HEK293 (cell line): ENCODE data around the gene S100A16.

ENCODE experiments used
- CTCF ChIA-PET: fragments of 350-600 bp; formaldehyde crosslinking; extraction: SDS; loops from one replicate; lab custom pipeline; 2021; ENCODE audit warnings: antibody characterized with exemption; lab: Yijun Ruan, JAX
- POLR2A ChIA-PET: fragments of 300-600 bp; formaldehyde crosslinking; extraction: SDS; loops from one replicate; lab custom pipeline; 2020; ENCODE audit warnings: antibody characterized with exemption, inconsistent platforms; lab: Yijun Ruan, JAX
- H3K27ac ChIP-seq: fragments of 200-500 bp; sonication (Bioruptor generic); 2 replicates; pipeline ENCODE4 v1.5.1; 2014; ENCODE audit warnings: low read depth, low read length, control low read depth, inconsistent platforms; ENCODE audit errors: extremely low read depth
- H3K36me3 ChIP-seq, 2 experiments: fragments of 200-500 bp in 1 of 2; sonication (Bioruptor generic) in 1 of 2; 1 replicate in 1 of 2; 2 replicates in 1 of 2; pipeline ENCODE4 v1.5.1; 2014 to 2017; ENCODE audit warnings: inconsistent platforms in 2 of 2, low read length in 2 of 2; ENCODE audit not compliant: control insufficient read depth in 2 of 2, insufficient read depth in 1 of 2
- H3K4me1 ChIP-seq: fragments of 200-500 bp; sonication (Bioruptor generic); 2 replicates; pipeline ENCODE4 v1.5.1; 2014; ENCODE audit warnings: mild to moderate bottlenecking, low read length, inconsistent platforms; ENCODE audit not compliant: control insufficient read depth, insufficient read depth
- H3K4me3 ChIP-seq: 2 replicates; pipeline ENCODE4 v1.5.1; 2011; ENCODE audit warnings: low read depth, mild to moderate bottlenecking, control low read depth, low read length, moderate library complexity
- H3K9me3 ChIP-seq: fragments of 200-500 bp; sonication (Bioruptor generic); 2 replicates; pipeline ENCODE4 v1.5.1; 2014; ENCODE audit warnings: low read depth, low read length, inconsistent platforms; ENCODE audit not compliant: control insufficient read depth, insufficient read depth
- FEZF1 ChIP-seq: fragments of 450-650 bp; formaldehyde crosslinking; IDR thresholded peaks from 2 replicates; pipeline ENCODE4 v1.5.1; 2016; ENCODE audit warnings: missing biosample characterization, missing genetic modification characterization
- MEIS1 ChIP-seq: sonication (generic); formaldehyde crosslinking; IDR thresholded peaks from 2 replicates; pipeline ENCODE4 v1.8.1; 2022; ENCODE audit warnings: missing genetic modification reagents, mild to moderate bottlenecking, borderline replicate concordance
- SALL2 ChIP-seq: fragments of 450-650 bp; formaldehyde crosslinking; IDR thresholded peaks from 2 replicates; pipeline ENCODE4 v1.5.0; 2017; ENCODE audit warnings: missing biosample characterization, mild to moderate bottlenecking, missing genetic modification characterization, borderline replicate concordance
- SCRT2 ChIP-seq: fragments of 450-650 bp; formaldehyde crosslinking; IDR thresholded peaks from 2 replicates; pipeline ENCODE4 v1.5.1; 2016; ENCODE audit warnings: missing biosample characterization, missing genetic modification characterization
- WT1 ChIP-seq: fragments of 450-650 bp; formaldehyde crosslinking; IDR thresholded peaks from 2 replicates; pipeline ENCODE4 v1.5.1; 2016; ENCODE audit warnings: missing biosample characterization, missing genetic modification characterization
- ZBTB1 ChIP-seq: fragments of 450-650 bp; formaldehyde crosslinking; IDR thresholded peaks from 2 replicates; pipeline ENCODE4 v1.5.1; 2016; ENCODE audit warnings: missing biosample characterization, missing genetic modification characterization
- ZBTB17 ChIP-seq: fragments of 450-650 bp; formaldehyde crosslinking; IDR thresholded peaks from 2 replicates; pipeline ENCODE4 v1.5.1; 2016; ENCODE audit warnings: missing biosample characterization, missing genetic modification characterization
- ZNF366 ChIP-seq: fragments of 450-650 bp; formaldehyde crosslinking; conservative IDR thresholded peaks from 2 replicates; pipeline ENCODE4 v1.5.1; 2016; ENCODE audit warnings: missing biosample characterization, missing genetic modification characterization
- ZNF426 ChIP-seq: fragments of 450-650 bp; formaldehyde crosslinking; IDR thresholded peaks from 2 replicates; pipeline ENCODE4 v1.5.1; 2017; ENCODE audit warnings: missing biosample characterization, missing genetic modification characterization, mild to moderate bottlenecking, inconsistent platforms, moderate library complexity
- ZNF548 ChIP-seq: fragments of 450-650 bp; formaldehyde crosslinking; IDR thresholded peaks from 2 replicates; pipeline ENCODE4 v1.5.1; 2016; ENCODE audit warnings: missing biosample characterization, missing genetic modification characterization
- ZNF560 ChIP-seq: fragments of 450-650 bp; formaldehyde crosslinking; IDR thresholded peaks from 2 replicates; pipeline ENCODE4 v1.5.1; 2017; ENCODE audit warnings: missing biosample characterization, missing genetic modification characterization, borderline replicate concordance
- ZNF561 ChIP-seq: fragments of 450-650 bp; IDR thresholded peaks from 2 replicates; pipeline ENCODE4 v1.5.1; 2018; ENCODE audit warnings: missing biosample characterization, missing genetic modification characterization, borderline replicate concordance
- ZNF571 ChIP-seq: fragments of 450-650 bp; formaldehyde crosslinking; IDR thresholded peaks from 2 replicates; pipeline ENCODE4 v1.5.0; 2017; ENCODE audit warnings: missing biosample characterization, missing genetic modification characterization
- ZNF670 ChIP-seq: fragments of 450-650 bp; formaldehyde crosslinking; IDR thresholded peaks from 2 replicates; pipeline ENCODE4 v1.5.1; 2016; ENCODE audit warnings: missing biosample characterization, missing genetic modification characterization, low read depth
- ZNF677 ChIP-seq: fragments of 450-650 bp; IDR thresholded peaks from 2 replicates; pipeline ENCODE4 v1.5.0; 2018; ENCODE audit warnings: missing biosample characterization, mild to moderate bottlenecking, missing genetic modification characterization, moderate library complexity
- ZNF747 ChIP-seq: fragments of 450-650 bp; formaldehyde crosslinking; IDR thresholded peaks from 2 replicates; pipeline ENCODE4 v1.5.1; 2016; ENCODE audit warnings: missing biosample characterization, missing genetic modification characterization
- ZNF843 ChIP-seq: fragments of 450-650 bp; formaldehyde crosslinking; IDR thresholded peaks from 2 replicates; pipeline ENCODE4 v1.5.1; 2016; ENCODE audit warnings: missing biosample characterization, missing genetic modification characterization
- ZXDB ChIP-seq: fragments of 450-650 bp; formaldehyde crosslinking; IDR thresholded peaks from 2 replicates; pipeline ENCODE4 v1.5.1; 2016; ENCODE audit warnings: missing biosample characterization, missing genetic modification characterization
- TF ChIP-seq, protein P1 (sequence below): IDR thresholded peaks from 2 replicates; pipeline ENCODE4 v1.6.1; 2011; ENCODE audit warnings: mild to moderate bottlenecking, low read depth, low read length, borderline replicate concordance

Gene S100A16

DNA sequence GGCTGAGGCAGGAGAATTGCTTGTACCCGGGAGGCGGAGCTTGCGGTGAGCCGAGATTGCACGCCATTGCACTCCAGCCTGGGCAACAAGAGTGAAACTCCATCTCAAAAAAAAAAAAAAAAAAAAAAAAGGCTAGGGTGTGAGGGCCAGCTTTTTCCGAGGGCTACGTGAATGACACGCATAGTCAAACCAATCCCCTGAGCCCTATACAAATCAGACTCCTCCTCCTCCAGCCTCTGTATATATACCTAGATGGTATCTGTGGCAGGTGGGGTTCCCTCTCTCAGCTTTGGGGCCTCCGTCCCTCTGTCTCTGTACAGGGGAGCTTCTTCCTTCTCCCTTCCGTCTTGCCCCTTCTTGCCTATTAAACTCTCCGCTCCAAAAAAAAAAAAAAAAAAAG lies 6.7 kb downstream of the S100A16 start:
- TF ChIP-seq ZBTB1 (tag by site-specific recombination) (no peak), SCRT2 (tag by site-specific recombination) (no peak), ZNF670 (tag by site-specific recombination) (no peak), ZNF560 (tag by site-specific recombination) (no peak), MEIS1 (no peak), ZBTB17 (tag by site-specific recombination) (no peak)
- TF ChIP-seq, protein P1, sequence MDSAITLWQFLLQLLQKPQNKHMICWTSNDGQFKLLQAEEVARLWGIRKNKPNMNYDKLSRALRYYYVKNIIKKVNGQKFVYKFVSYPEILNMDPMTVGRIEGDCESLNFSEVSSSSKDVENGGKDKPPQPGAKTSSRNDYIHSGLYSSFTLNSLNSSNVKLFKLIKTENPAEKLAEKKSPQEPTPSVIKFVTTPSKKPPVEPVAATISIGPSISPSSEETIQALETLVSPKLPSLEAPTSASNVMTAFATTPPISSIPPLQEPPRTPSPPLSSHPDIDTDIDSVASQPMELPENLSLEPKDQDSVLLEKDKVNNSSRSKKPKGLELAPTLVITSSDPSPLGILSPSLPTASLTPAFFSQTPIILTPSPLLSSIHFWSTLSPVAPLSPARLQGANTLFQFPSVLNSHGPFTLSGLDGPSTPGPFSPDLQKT: no peak
- Histone ChIP-seq H3K9me3 (no peaks in the 10 kb centered on the region), H3K36me3 (no peaks in the 10 kb centered on the region), H3K4me1 (no peaks in the 10 kb centered on the region), H3K27ac (no peak overlapping the region), H3K4me3 (no peak overlapping the region)
- ChIA-PET CTCF (interaction anchor here (0.7 to 2.8 kb wide), 2 partner anchors 21 to 77 kb away, joined by 6 to 16 read pairs; partner anchors contain the start of genes S100A1 and S100A13), POLR2A (interaction anchor here (0.8 kb wide), 1 partner anchor 27 kb away, joined by 4 read pairs; the partner anchor contains the start of gene CHTOP)

DNA sequence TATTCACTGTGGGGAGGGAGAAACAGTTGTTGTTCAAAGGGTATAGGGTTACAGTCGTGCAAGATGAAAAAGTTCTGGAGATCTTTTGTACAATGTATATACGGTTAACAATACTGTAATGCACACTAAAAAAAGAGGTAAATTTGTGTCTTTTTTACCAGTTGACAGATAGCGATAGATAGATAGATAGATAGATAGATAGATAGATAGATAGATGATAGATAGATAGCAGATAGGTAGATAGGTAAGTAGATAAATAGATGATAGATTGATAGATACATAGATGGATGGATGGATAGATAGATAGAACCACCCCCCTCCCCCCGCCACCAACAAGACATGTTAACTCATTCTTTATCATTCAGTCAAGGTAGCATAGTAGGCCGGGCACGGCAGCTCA lies 10.2 kb downstream of the S100A16 start:
- Histone ChIP-seq H3K36me3 (no peaks in the 10 kb centered on the region), H3K27ac (no peak overlapping the region), H3K9me3 (no peaks in the 10 kb centered on the region), H3K4me1 (no peaks in the 10 kb centered on the region), H3K4me3 (no peak overlapping the region)
- no peak for TF ChIP-seq ZNF747 (tag by site-specific recombination)
- TF ChIP-seq ZNF571 (tag by site-specific recombination): no peak
- TF ChIP-seq ZNF561 (tag by site-specific recombination): no peak
- no peak for TF ChIP-seq ZXDB (tag by site-specific recombination)
- TF ChIP-seq ZNF366 (tag by site-specific recombination): peak; percentile 39
- peak; percentile 29; the same call in 1 of the 2 replicates for TF ChIP-seq ZBTB17 (tag by site-specific recombination)
- ChIA-PET CTCF (interaction anchor here (0.6 kb wide), 1 partner anchor 10 kb away, joined by 3 read pairs; no protein-coding TSS in a partner anchor), POLR2A (interaction anchor here (2.0 kb wide), 1 partner anchor 31 kb away, joined by 11 read pairs; the partner anchor contains the start of gene CHTOP)

DNA sequence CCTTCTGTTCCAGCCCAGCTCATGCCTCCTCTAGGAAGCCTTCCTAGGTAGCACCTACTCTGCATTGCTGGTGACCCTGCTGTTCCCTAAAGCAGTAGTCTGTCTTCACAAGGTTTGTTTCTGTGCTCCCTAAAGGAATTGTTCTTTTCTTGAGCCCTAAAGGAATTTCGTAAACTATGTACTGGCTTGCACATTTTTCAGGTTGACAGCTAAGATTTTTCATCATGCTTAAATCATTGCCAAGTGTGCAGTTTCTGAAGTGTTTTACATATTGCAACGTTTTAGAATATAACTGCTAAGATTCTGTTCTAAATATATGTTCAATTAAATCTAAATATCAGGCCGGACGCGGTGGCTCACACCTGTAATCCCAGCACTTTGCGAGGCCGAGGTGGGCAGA lies 13.1 kb downstream of the S100A16 start:
- Histone ChIP-seq H3K9me3 (no peaks in the 10 kb centered on the region), H3K27ac (no peak overlapping the region), H3K36me3 (no peaks in the 10 kb centered on the region), H3K4me3 (no peak overlapping the region), H3K4me1 (no peaks in the 10 kb centered on the region)
- ChIA-PET CTCF (interaction anchor here (0.6 to 1.3 kb wide), 2 partner anchors 11 to 27 kb away, joined by 3 to 4 read pairs; partner anchors contain the start of gene S100A13), POLR2A (no interaction called here)
- no peak for TF ChIP-seq ZNF548 (tag by site-specific recombination)
- no peak for TF ChIP-seq SALL2 (tag by site-specific recombination)
- TF ChIP-seq ZNF677 (tag by site-specific recombination): no peak
- no peak for TF ChIP-seq ZNF426
- no peak for TF ChIP-seq WT1
- TF ChIP-seq FEZF1: no peak
- no peak for TF ChIP-seq ZNF843 (tag by site-specific recombination)
